MCF 10A (cell line): ENCODE results near the gene COL27A1. TPM values are rescaled to one million over a fixed set of nuclear protein-coding genes. Genes with fewer than 3 reads are reported as not detected.

Experiments used
- BruUV-seq: library from RNA; stranded (reverse); fragments of 400-500 nt; replicated peaks from 2 replicates; lab custom pipeline; 2021; lab: Mats Ljungman, UMichigan
- CTCF ChIA-PET: fragments of 300-600 bp; sonication (Branson Sonifier 250); formaldehyde crosslinking; extraction: SDS; loops from one replicate; lab custom pipeline; 2021; ENCODE audit warnings: antibody characterized with exemption, inconsistent platforms; lab: Yijun Ruan, JAX
- POLR2A ChIA-PET: fragments of 300-600, 350-650 bp; sonication (Branson Sonifier 250); formaldehyde crosslinking; extraction: SDS; loops from one replicate; lab custom pipeline; 2020; ENCODE audit warnings: antibody characterized with exemption, inconsistent platforms; lab: Yijun Ruan, JAX
- DNase-seq: peaks from one replicate; pipeline ENCODE4 v3.0.0-alpha.2; 2018; ENCODE audit not compliant: unreplicated experiment
- H3K27ac Mint-ChIP-seq: one replicate; pipeline ENCODE4 v1.8.0; 2022; ENCODE audit warnings: mild to moderate bottlenecking, low read depth, mixed read lengths; ENCODE audit not compliant: unreplicated experiment
- H3K27me3 Mint-ChIP-seq: one replicate; pipeline ENCODE4 v1.8.0; 2022; ENCODE audit warnings: mixed read lengths; ENCODE audit not compliant: insufficient read depth, unreplicated experiment
- H3K36me3 Mint-ChIP-seq: one replicate; pipeline ENCODE4 v1.8.0; 2022; ENCODE audit warnings: mild to moderate bottlenecking, moderate library complexity, mixed read lengths; ENCODE audit not compliant: insufficient read depth, unreplicated experiment
- H3K4me1 Mint-ChIP-seq: one replicate; pipeline ENCODE4 v1.8.0; 2022; ENCODE audit warnings: mixed read lengths; ENCODE audit not compliant: insufficient read depth, unreplicated experiment
- H3K4me3 Mint-ChIP-seq: one replicate; pipeline ENCODE4 v1.8.0; 2022; ENCODE audit warnings: mild to moderate bottlenecking, moderate library complexity, mixed read lengths; ENCODE audit not compliant: unreplicated experiment
- H3K9me3 Mint-ChIP-seq: one replicate; pipeline ENCODE4 v1.8.0; 2022; ENCODE audit warnings: mixed read lengths; ENCODE audit not compliant: unreplicated experiment
- intact Hi-C: fragments of 100-400 bp; cut with micrococcal nuclease; formaldehyde crosslinking; loops from 2 replicates; pipeline ENCODE4 v1.14.1; 2022
- total RNA-seq: library from RNA; stranded (reverse); gene quantifications from 2 replicates; pipeline ENCODE4 v1.2.3, GENCODE V29; 2022
- TF ChIP-seq, protein P1 (sequence below): fragments of 200-600 bp; IDR thresholded peaks from one replicate; pipeline ENCODE4 v1.8.0; 2022; ENCODE audit warnings: antibody characterized with exemption, mild to moderate bottlenecking; ENCODE audit not compliant: unreplicated experiment

COL27A1 gene
- total RNA-seq, 1 experiment from 2014 or later: 2.9 TPM

DNA sequence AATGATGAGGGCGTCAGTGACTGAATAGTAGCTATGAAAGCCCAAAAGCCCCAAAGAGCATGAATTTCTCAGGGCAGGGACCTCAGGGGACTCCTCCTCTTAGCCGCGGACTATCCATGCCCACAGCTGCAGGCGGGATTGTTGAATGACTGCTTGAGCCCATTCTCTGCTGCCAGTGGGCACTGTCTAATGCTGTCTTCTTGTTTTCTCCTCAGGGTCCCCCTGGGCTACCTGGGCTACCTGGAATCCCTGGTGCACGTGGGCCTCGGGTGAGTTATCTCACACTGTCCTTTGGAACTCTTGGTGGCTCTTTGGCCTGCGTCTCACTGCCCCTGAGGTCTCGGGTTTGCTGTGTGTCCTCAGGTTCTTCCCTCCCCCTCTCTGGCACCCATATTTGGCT, 22.7 kb downstream of the COL27A1 start:
- H3K36me3 Mint-ChIP-seq: no peaks in the 10 kb centered on the region
- POLR2A ChIA-PET: interaction anchor here (0.5 kb wide), 1 partner anchor 1275 kb away, joined by 3 read pairs; no protein-coding TSS in a partner anchor
- no peaks in the 10 kb centered on the region for H3K9me3 Mint-ChIP-seq
- CTCF ChIA-PET: interaction anchor here (1.4 kb wide), 1 partner anchor 113 kb away, joined by 4 read pairs; no protein-coding TSS in a partner anchor
- H3K4me1 Mint-ChIP-seq: peaks cover 10% of the 10 kb centered on the region
- no peak overlapping the region for H3K4me3 Mint-ChIP-seq
- H3K27me3 Mint-ChIP-seq: peaks cover 5% of the 10 kb centered on the region
- TF ChIP-seq, protein P1, sequence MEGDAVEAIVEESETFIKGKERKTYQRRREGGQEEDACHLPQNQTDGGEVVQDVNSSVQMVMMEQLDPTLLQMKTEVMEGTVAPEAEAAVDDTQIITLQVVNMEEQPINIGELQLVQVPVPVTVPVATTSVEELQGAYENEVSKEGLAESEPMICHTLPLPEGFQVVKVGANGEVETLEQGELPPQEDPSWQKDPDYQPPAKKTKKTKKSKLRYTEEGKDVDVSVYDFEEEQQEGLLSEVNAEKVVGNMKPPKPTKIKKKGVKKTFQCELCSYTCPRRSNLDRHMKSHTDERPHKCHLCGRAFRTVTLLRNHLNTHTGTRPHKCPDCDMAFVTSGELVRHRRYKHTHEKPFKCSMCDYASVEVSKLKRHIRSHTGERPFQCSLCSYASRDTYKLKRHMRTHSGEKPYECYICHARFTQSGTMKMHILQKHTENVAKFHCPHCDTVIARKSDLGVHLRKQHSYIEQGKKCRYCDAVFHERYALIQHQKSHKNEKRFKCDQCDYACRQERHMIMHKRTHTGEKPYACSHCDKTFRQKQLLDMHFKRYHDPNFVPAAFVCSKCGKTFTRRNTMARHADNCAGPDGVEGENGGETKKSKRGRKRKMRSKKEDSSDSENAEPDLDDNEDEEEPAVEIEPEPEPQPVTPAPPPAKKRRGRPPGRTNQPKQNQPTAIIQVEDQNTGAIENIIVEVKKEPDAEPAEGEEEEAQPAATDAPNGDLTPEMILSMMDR: no peak
- no peak overlapping the region for H3K27ac Mint-ChIP-seq
- no TSS peak for BruUV-seq
- intact Hi-C loops: no loop called here
- DNase-seq: no peak

DNA sequence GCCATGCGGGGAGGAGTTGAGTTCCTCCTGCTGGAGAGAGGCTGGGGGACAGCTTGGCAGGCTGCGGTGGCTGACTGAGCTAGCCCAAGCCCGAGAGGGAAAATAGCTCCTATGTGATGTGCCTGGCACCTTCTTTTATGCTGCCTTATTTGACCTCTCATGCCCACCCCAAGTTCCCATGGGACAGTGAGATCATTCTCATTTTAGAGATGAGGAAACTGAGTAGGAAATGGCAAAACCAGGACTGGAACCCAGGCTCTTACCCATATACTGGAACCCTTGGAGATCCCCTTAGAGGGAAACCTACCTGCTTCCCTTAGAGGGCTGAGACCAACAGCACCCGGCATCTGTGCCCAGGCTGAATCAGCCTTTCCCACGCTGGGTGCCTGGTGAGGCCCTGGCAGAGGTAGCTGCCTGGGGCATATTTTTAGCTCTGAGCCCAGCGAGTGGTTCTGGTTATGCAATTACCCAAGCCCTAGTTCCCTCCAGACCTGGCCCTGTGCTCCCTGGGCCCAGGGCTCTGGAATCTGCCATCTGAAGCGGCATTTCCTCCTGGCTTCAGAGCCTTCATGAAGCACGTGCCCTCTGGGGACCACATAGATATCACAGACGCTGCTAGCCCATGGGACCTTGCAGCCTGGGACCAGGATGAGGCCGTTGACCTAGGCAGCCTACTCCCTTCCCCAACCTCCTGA, 23.6 kb downstream of the COL27A1 start:
- no TSS peak for BruUV-seq
- Mint-ChIP-seq H3K27me3 (peaks cover 12% of the 10 kb centered on the region), H3K27ac (no peak overlapping the region), H3K9me3 (no peaks in the 10 kb centered on the region), H3K36me3 (no peaks in the 10 kb centered on the region), H3K4me3 (no peak overlapping the region), H3K4me1 (peaks cover 10% of the 10 kb centered on the region)
- ChIA-PET POLR2A (no interaction called here), CTCF (interaction anchor here (0.8 to 0.9 kb wide), 2 partner anchors 13 to 111 kb away, joined by 3 read pairs; no protein-coding TSS in a partner anchor)
- peak; percentile 37 for DNase-seq
- intact Hi-C loops: no loop called here
- TF ChIP-seq, protein P1: no peak

DNA sequence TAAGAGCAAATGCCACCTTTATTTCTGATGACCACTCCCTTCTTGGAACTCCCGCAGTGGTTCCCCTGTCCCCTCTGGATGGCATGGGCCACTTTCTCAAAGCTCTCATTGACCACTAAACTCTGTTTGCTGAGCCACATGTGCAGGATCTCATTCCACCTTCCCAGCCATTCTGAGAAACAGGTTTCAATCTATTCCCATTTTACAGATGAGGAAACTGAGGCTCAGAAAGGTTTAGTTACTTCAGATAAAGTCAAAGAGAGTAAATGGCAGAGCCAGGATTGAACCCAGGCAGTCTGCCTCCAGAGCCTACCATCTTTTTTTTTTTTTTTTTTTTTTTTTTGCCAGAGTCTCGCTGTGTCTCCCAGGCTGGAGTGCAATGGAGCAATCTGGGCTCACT, 24.2 kb downstream of the COL27A1 start:
- CTCF ChIA-PET: interaction anchor here (0.8 kb wide), 1 partner anchor 110 kb away, joined by 3 read pairs; no protein-coding TSS in a partner anchor
- H3K27ac Mint-ChIP-seq: no peak overlapping the region

More for the DNA sequence above, 24.2 kb downstream of the COL27A1 start:
- BruUV-seq: no TSS peak
- Mint-ChIP-seq H3K9me3 (no peaks in the 10 kb centered on the region), H3K4me1 (peaks cover 10% of the 10 kb centered on the region), H3K4me3 (no peak overlapping the region), H3K36me3 (no peaks in the 10 kb centered on the region), H3K27me3 (peaks cover 12% of the 10 kb centered on the region)
- TF ChIP-seq, protein P1: no peak
- intact Hi-C loops: no loop called here
- POLR2A ChIA-PET: no interaction called here
- DNase-seq: no peak
